NCI-H146 treated with DMSO at 0.1 percent for 48 hours (cell line): ENCODE results near the gene GEN1.

Experiments used
- DNase-seq: peaks from one replicate; lab custom pipeline; 2025; ENCODE audit not compliant: unreplicated experiment; lab: John Stamatoyannopoulos, UW

GEN1 gene

DNA sequence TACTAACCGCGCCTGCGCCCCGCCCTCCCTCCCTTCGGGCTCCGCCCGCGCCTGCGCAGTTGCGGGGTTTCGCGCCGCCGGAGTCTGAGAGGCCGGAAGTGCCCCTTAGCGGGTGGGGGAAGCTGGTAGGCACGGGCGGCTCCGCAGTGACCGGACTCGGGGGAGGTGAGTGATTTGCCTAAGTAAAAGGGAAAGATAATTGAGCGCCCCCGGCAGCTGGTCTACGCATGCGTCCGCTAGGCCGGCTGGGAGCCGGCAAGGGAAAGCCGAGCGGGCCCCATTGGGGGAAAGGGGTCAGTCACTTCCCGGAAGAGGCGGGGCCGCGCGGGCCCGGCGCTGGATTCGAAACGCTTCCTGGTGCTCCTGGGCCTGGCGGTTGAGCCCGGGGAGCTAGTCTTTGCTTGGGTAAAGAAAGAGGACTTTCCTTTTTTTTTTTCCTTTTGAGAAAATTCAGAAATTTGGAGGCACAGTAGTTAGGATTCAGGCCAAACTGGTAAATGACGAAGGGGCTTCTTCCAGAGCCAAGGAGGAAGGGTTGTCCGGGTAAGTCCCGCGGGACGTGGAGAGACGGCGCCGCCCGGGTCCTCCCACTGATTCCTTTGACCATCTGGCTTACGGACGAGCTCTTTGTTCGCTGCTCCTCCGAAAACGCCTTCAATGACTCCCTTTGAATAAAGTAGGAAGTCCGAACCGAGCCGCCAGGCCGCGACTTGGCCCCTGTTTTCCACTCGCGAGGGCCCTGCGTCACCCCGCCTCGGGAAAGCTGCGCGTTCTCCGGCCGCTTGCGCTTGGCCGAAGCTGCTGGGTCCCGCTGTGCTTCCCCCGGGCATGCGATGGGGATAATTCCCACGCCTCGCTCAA lies at the start of gene GEN1, which contains the start of gene SMC6:
GEN1 (plus strand) TSS at position 336 of the 861 bp plus-strand sequence. CDS start 5,806 bp downstream, outside the sequence.
SMC6 (minus strand) TSS at position 8 of the 861 bp plus-strand sequence. CDS start 7,864 bp downstream, outside the sequence.
- DNase-seq = peak; percentile 88

- no peak for DNase-seq
Measured at GRCh38 chr2:17706845-17707244, 47.1 kb upstream of the GEN1 start.

GRCh38 chr2:17708501-17708900 lies 45.4 kb upstream of the GEN1 start:
- DNase-seq = no peak

DNA sequence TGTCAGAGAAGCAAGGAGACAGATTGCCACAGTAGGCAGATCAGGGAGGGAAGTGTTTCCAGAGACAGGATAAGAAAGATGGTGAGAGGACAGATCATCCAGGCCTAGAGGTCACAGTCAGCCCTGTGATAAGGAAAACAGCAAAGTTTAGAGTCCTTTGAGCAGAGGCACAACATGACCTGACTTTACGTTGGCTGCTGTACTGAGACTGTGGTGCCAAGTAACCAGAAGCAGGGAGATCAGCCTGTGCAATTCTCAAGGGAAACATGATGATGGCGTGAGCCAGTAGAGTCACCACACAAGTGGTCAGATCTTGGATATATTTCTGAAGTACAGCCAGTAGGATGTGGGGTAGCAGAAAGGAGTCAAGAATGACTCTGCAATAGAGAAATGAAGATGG lies 44.0 kb upstream of the GEN1 start:
- DNase-seq = no peak

DNA sequence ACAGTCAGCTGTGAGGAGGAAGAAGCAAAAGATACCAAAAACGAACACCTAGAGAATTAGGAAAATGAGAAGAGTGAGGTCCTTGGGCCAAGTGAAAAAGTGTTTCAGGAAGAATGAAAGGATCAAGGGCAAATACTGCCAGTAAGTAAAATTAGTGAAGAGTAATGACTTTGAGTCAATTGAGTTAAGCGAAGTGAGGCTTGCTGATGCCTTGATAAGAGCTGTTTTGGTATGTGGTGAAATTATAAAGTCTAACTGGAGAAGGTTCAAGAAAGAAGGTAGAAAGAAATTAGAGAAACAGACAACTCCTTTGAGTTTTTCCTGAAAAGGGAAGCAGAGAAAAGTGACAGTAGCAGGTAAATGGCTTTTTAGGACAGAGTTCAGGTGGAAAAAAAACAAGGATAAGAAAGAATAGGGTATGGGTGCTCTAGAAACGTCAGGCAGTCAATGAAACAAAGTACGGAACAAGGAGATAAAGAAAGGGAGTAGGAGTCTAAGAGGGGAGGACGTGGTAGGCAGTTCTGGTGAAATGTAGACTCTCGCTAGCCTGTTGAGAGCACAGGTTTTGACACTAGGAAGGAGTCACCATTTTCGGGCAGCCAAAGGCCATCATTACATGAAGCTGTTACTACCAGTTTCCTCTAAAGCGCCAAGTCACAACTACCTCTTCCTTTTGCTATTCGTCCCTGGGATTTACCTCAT lies 43.2 kb upstream of the GEN1 start:
- no peak for DNase-seq

- DNase-seq = no peak
Measured at GRCh38 chr2:17713291-17713690, 40.6 kb upstream of the GEN1 start.

GRCh38 chr2:17717666-17718065 lies 36.3 kb upstream of the GEN1 start:
- DNase-seq = no peak

DNA sequence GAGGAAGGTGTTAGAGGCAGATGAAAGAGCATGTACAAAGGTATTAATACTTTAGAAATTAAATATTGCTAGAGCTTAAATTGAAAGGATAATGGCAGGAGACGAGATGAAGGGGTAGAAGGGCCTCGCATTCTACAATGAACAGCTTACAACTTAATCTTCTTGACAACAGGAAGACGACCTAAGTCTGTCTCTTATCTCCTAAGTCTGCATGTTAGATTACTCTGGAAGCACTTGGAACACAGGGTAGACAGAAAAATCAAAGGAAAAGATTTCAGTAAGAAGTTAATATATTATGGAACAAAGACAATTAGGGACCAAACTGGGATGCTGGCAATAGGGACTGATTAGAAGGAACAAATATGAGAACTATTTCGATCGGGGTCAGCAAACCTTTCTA lies 35.2 kb upstream of the GEN1 start:
- no peak for DNase-seq

DNA sequence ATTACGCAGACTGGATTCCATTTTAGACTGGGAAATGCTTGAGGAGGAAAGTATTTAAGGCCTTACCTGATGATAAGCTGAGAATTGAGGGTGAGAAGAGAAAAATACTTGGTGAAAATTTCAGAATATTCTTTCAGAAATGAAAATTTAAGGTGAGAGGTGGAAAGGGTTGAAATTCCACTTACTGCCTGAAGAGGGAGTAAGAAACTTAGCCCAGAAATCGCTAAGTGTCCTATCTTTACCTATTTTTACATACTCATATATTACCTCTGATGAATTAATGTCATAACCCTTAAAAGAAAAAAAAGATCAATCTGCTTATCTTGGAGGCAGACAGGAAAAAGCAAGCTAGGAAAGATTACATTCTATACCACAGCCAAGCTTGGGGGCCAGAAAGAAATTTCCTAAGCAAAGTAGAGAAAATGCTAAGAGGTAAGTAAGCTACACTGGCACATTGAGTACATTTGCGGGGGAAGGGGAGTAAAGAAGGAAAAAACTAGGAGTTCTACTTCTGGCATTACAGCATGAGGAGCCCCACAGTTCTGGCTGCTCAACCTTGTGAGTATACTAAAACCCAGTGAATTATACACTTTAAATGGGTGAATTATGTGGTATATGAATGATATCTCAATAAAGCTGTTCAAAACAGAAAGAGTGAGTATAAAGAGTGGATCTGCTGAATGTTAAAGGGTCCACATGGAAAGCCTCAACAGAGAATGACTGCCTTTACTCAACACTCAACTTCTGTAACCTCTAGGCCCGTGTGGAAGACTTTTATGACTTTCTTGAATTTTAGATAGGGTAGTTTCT lies 34.2 kb upstream of the GEN1 start:
- no peak for DNase-seq

DNA sequence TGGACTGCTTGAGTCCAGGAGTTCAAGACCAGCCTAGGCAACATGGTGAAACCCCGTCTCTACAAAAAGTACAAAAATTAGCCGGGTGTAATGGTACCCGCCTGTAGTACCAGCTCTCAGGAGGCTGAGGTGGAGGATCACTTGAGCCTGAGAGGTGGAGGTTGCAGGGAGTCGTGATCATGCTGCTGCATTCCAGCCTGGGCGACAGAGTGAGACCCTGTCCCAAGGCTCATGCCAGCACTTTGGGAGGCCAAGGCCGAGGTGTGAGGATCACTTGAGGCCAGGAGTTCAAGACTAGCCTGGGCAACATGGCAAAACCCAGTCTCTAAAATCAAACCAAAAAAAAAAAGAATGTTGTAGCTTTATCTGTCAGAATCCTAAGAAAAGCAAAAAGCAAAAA lies 25.7 kb upstream of the GEN1 start:
- DNase-seq = no peak

- no peak for DNase-seq
Measured at GRCh38 chr2:17729880-17730279, 24.1 kb upstream of the GEN1 start.

DNA sequence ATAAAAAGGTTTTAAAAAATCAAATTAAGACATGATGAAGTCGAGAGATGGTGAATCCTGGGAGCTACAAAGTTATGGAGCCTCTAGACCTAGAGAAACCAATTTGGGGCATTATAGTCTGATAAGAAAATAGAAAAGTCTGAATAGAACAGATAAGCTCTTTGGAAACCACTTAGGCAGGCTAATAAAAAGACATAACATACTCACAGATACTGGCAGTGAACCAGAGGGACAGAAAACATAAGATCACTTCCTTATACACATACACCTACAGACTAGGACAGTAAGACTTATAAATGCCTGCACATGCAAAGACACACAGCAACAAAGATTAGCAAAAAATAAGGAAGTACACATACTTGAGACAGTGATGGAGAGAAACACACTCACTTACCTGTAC lies 20.3 kb upstream of the GEN1 start:
- DNase-seq = no peak

DNA sequence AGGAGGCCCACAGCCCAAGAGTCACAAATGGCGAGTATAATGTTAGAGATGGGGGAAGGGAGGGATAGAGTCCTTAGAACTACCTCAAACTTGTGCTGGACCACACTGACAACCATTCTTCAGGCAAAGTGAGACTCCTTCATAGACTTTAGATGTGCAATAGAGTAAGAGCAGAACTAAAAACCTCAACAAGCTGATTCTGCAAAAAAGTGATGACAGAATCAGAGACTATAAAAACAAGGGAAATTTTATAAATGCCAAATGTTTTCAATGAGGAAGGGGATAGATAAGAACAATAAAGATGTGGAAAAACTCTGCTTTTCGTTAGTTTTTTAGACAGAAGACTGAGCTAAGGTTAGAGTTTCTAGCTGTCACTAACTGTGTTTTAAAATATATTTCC lies 18.1 kb upstream of the GEN1 start:
- no peak for DNase-seq

- DNase-seq = no peak
Measured at GRCh38 chr2:17736989-17737388, 16.9 kb upstream of the GEN1 start.

DNA sequence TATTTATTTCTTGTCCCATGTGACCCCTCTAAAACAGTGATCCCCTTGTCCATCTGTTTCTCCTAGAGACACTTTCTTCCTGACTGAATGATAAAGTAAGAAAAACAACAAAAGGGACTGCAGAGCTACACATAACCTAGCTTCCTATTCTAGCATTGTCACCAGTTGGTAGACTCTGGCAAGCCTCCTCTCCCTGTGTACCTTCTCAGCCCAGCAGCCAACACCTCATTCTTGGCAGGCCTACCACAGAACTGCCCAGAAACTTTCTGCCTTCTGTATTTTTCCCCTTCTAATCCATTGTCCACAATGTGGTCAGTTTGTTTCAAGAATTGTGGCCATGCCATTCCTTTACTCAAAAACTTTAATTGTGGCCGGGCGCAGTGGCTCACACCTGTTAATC lies 13.7 kb upstream of the GEN1 start:
- DNase-seq = no peak

- no peak for DNase-seq
Measured at GRCh38 chr2:17747684-17748452, 6.1 kb upstream of the GEN1 start.

GRCh38 chr2:17748745-17749144 lies 5.2 kb upstream of the GEN1 start:
- DNase-seq = no peak

DNA sequence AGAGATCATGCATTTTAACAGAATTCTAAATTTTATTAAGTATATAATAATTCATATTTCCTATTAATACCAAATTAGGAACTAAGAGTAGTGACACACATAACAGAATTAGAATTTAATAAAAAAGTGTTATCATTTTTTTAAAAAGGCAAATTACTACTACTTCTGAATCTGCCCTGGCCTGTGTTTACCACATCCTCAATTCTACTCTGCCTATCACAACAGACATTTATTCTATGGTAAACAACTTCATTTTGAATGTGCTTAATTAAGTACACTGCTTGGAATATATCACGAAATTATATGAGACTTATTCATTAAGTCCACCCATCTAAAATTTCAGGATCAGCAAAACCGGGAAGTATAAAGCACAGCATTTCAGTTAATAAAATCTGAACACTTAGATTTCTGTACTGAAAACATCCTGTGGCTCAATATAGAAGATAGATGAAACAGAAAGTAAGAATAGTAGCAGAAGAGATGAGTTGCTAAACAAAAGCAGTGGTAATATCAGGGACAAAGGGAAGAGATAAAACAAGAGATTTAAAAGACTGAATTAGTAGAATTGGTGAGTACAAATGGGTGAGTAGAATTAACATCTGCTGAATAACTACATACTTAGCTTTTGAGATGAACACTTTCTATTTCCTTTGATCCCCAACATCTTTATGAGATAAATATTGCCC lies 4.0 kb upstream of the GEN1 start:
- no peak for DNase-seq

- no peak for DNase-seq
Measured at GRCh38 chr2:17752246-17752645, 1.7 kb upstream of the GEN1 start.
